HepG2 (cell line): ENCODE results near the gene SGSM1. TPM values are rescaled to one million over a fixed set of nuclear protein-coding genes. Genes with fewer than 3 reads are reported as not detected.

Experiments
- ATAC-seq: fragments of 200-7000 bp; cut with Tn5 transposase; 3 replicates; pipeline ENCODE4 v1.9.1; 2020; ENCODE audit warnings: mild to moderate bottlenecking, moderate library complexity
- BruUV-seq: library from RNA; stranded (reverse); fragments of 400-500 nt; replicated peaks from 2 replicates; lab custom pipeline; 2021; lab: Mats Ljungman, UMichigan
- CTCF ChIA-PET: fragments of 300-600 bp; formaldehyde crosslinking; extraction: SDS; loops from one replicate; lab custom pipeline; 2021; ENCODE audit warnings: low total read pairs, inconsistent platforms, low intra/inter-chr PET ratio; lab: Yijun Ruan, JAX
- POLR2A ChIA-PET: fragments of 350-600 bp; sonication (Branson Sonifier 250); formaldehyde crosslinking; loops from one replicate; lab custom pipeline; 2020; ENCODE audit warnings: antibody characterized with exemption, inconsistent platforms; lab: Yijun Ruan, JAX
- DNase-seq: peaks from one replicate; pipeline ENCODE4 v3.0.0-alpha.2; 2015; ENCODE audit warnings: low spot score
- FAIRE-seq: peaks from 3 replicates; lab custom pipeline; 2011; peaks lifted over from hg19 to GRCh38; lab: Jason Lieb, UNC
- H2AFZ ChIP-seq: one replicate; pipeline ENCODE4 v1.6.1; 2011; ENCODE audit warnings: low read length, inconsistent platforms
- H3K27ac ChIP-seq: fragments of 300-600 bp; 3 replicates; pipeline ENCODE4 v1.8.0; 2011; ENCODE audit warnings: mixed run types, mild to moderate bottlenecking, mixed read lengths, low read length, inconsistent platforms; ENCODE audit not compliant: insufficient read depth; ENCODE audit errors: extremely low read length
- H3K27me3 ChIP-seq, 2 experiments: fragments of 200-600 bp in 1 of 2; 2 replicates in 1 of 2; 3 replicates in 1 of 2; pipeline versions ENCODE4 v1.6.0 to v1.8.0; 2011; ENCODE audit warnings: low read length in 2 of 2, mild to moderate bottlenecking in 2 of 2, moderate library complexity in 2 of 2, inconsistent platforms in 1 of 2; ENCODE audit not compliant: insufficient read depth in 2 of 2, control insufficient read depth in 1 of 2
- H3K36me3 ChIP-seq, 2 experiments: fragments of 200-600 bp in 1 of 2; replicated peaks in 1 of 2; 2 replicates in 1 of 2; 3 replicates in 1 of 2; pipeline versions ENCODE4 v1.5.1 to v1.8.0; 2011; ENCODE audit warnings: low read length in 2 of 2, inconsistent platforms in 1 of 2; ENCODE audit not compliant: insufficient read depth in 2 of 2, control insufficient read depth in 1 of 2
- H3K4me1 ChIP-seq: 2 replicates; pipeline ENCODE4 v1.5.1; 2012; ENCODE audit warnings: low read length, inconsistent platforms; ENCODE audit not compliant: insufficient read depth
- H3K4me2 ChIP-seq: 2 replicates; pipeline ENCODE4 v1.6.0; 2011; ENCODE audit warnings: low read depth, low read length, inconsistent platforms
- H3K4me3 ChIP-seq, 3 experiments: fragments of 200-600 bp in 1 of 3; sonication (generic), shearing (Covaris generic) in 1 of 3; replicated peaks in 1 of 3; 2 replicates each; pipeline ENCODE4 v1.5.1; 2011 to 2016; ENCODE audit warnings: low read length in 3 of 3, inconsistent platforms in 2 of 3, low read depth in 2 of 3, mild to moderate bottlenecking in 2 of 3, control low read depth in 1 of 3, mixed read lengths in 1 of 3; ENCODE audit not compliant: insufficient read depth in 1 of 3
- H3K79me2 ChIP-seq: one replicate; pipeline ENCODE4 v1.6.1; 2011; ENCODE audit warnings: low read length, inconsistent platforms; ENCODE audit not compliant: insufficient read depth
- H3K9ac ChIP-seq: 2 replicates; pipeline ENCODE4 v1.6.0; 2011; ENCODE audit warnings: mild to moderate bottlenecking, low read depth, low read length, inconsistent platforms; ENCODE audit not compliant: insufficient read depth
- H3K9me3 ChIP-seq: 2 replicates; pipeline ENCODE4 v1.5.1; 2012; ENCODE audit warnings: mild to moderate bottlenecking, low read length
- H4K20me1 ChIP-seq: 2 replicates; pipeline ENCODE4 v1.6.0; 2011; ENCODE audit warnings: inconsistent platforms, mild to moderate bottlenecking, low read length, moderate library complexity; ENCODE audit not compliant: insufficient read depth
- ATM ChIP-seq: fragments of 450-650 bp; IDR thresholded peaks from 2 replicates; pipeline ENCODE4 v1.7.1; 2017; ENCODE audit warnings: mild to moderate bottlenecking, borderline replicate concordance
- GZF1 ChIP-seq: sonication (generic); formaldehyde crosslinking; IDR thresholded peaks from 2 replicates; pipeline ENCODE4 v1.5.1; 2020; ENCODE audit warnings: mild to moderate bottlenecking, missing genetic modification reagents
- MED13 ChIP-seq: sonication (generic); formaldehyde crosslinking; IDR thresholded peaks from 2 replicates; pipeline ENCODE4 v1.5.0; 2020; ENCODE audit warnings: missing genetic modification reagents
- MYPOP ChIP-seq: sonication (generic); formaldehyde crosslinking; IDR thresholded peaks from 2 replicates; pipeline ENCODE4 v1.8.1; 2023; ENCODE audit warnings: mild to moderate bottlenecking, moderate library complexity, missing genetic modification reagents
- NKX3-1 ChIP-seq: sonication (generic); formaldehyde crosslinking; IDR thresholded peaks from 2 replicates; pipeline ENCODE4 v1.5.0; 2020; ENCODE audit warnings: missing genetic modification reagents
- RAD51 ChIP-seq: fragments of 450-650 bp; IDR thresholded peaks from 2 replicates; pipeline ENCODE4 v1.6.1; 2016; ENCODE audit warnings: borderline replicate concordance
- ZBTB2 ChIP-seq: sonication (generic); formaldehyde crosslinking; IDR thresholded peaks from 2 replicates; pipeline ENCODE4 v1.8.0; 2022; ENCODE audit warnings: low read depth, missing genetic modification reagents
- ZBTB46 ChIP-seq: sonication (generic); formaldehyde crosslinking; IDR thresholded peaks from 2 replicates; pipeline ENCODE4 v1.4.0; 2020; ENCODE audit warnings: mild to moderate bottlenecking, missing genetic modification reagents, borderline replicate concordance
- ZFP36 ChIP-seq: fragments of 150-350 bp; IDR thresholded peaks from 2 replicates; pipeline ENCODE4 v1.6.1; 2018; ENCODE audit warnings: borderline replicate concordance, low read length, low read depth; ENCODE audit not compliant: partially characterized antibody
- ZNF329 ChIP-seq: sonication (generic); formaldehyde crosslinking; IDR thresholded peaks from 2 replicates; pipeline ENCODE4 v1.9.0; 2021; ENCODE audit warnings: low read depth, mild to moderate bottlenecking, missing genetic modification reagents
- WGBS: methylation state at CpG from one replicate; pipeline ENCODE4 v1.1.6; 2017; ENCODE audit warnings: low lambda C conversion rate; 5-methylcytosine and 5-hydroxymethylcytosine counted together
- in situ Hi-C: cut with HindIII; loops from 2 replicates; pipeline ENCODE4 v1.10.0; 2017; ENCODE audit warnings: low pct_unique_long_range_greater_than_20kb; ENCODE audit not compliant: extremely low pct_ligation_motif_present
- intact Hi-C: fragments of 100-400 bp; cut with micrococcal nuclease; formaldehyde crosslinking; loops from one replicate; pipeline ENCODE4 v1.10.0; 2022; ENCODE audit not compliant: unreplicated experiment
- polyA plus RNA-seq, 8 experiments: library from polyadenylated mRNA; depleted of rRNA in 3 of 8; stranded (reverse) in 7 of 8; unstranded in 1 of 8; fragments of >200 nt; fragmentation: Illumina TruSeq in 4 of 8; extraction: Trizol in 4 of 8; gene quantifications; 2 replicates each; pipeline versions ENCODE4 v1.2.1 to v1.2.3, GENCODE V29; 2011 to 2016; ENCODE audit warnings: low read depth in 4 of 8, missing spikeins in 1 of 8, mixed read lengths in 1 of 8; ENCODE audit not compliant: insufficient read depth in 1 of 8
- total RNA-seq, 5 experiments: library from RNA; depleted of rRNA; stranded (reverse); fragments of >200 nt; fragmentation: Illumina TruSeq; extraction: Trizol; gene quantifications; 2 replicates each; pipeline ENCODE4 v1.2.3, GENCODE V29; 2016; ENCODE audit warnings: low read depth in 1 of 5

SGSM1 gene
- total and polyA plus RNA-seq, 2 of the 13 experiments (the other 11 are each of a cell fraction or from before 2014, with no cell fraction given) = 0.07 TPM; not detected in 1

DNA sequence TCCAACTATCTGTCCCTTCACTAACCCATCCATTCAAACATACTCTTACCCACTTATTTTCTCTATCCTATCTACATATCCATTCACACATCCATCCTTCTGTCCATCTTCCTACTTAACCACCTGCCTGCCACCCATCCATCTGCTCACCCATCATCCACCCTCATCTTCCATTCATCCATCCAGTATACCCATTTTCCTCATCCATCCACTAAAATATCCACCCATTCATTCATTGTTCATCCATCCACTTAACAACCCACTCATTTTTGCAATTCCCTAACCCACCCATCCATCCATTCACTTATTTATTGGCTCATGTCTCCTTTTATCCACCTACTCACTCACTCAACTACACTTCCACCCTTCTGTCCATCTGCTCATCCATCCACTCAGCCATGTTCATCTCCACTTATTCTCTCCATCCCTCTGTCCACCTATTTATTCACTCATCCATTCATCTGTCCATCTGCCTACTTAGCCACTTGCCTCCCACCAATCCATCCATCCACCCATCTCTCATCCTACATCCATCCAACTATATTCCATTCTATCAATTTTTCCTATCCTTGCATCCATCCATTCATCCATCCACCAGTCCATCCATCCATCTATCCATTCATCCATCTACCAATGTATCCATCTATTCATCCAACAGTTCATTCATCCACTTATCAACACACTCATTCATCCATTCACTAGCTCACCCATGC lies 129.9 kb downstream of the SGSM1 start:
- no peaks in the 10 kb centered on the region for H4K20me1 ChIP-seq
- POLR2A ChIA-PET = no interaction called here
- intact Hi-C loops = no loop called here
- FAIRE-seq (no peak), ATAC-seq (no peak), DNase-seq (no peak)
- no TSS peak for BruUV-seq
- peaks cover 0 to 9% of the 10 kb centered on the region in 2 experiments; a peak in 1 of 5 replicates for H3K27me3 ChIP-seq
- no peak overlapping the region for H3K27ac ChIP-seq
- in situ Hi-C loops = loop anchor here (25.0 kb wide), 1 partner anchor 251 kb away; the partner anchor contains the start of gene CRYBB3
- H3K9me3 ChIP-seq = no peaks in the 10 kb centered on the region
- TF ChIP-seq RAD51 (peak; percentile 31; the same call in 1 of the 2 replicates), MYPOP (CRISPR knock-in tag) (no peak), ATM (peak; percentile 20; the same call in 1 of the 2 replicates)
- no peaks in the 10 kb centered on the region for H3K79me2 ChIP-seq
- H3K4me1 ChIP-seq = peaks cover 9% of the 10 kb centered on the region
- H2AFZ ChIP-seq = no peak overlapping the region
- no peak overlapping the region for H3K4me3 ChIP-seq
- H3K36me3 ChIP-seq = no peaks in the 10 kb centered on the region
- no peak overlapping the region for H3K9ac ChIP-seq
- CTCF ChIA-PET = interaction anchor here (1.6 kb wide), 1 partner anchor 122 kb away, joined by 9 read pairs; no protein-coding TSS in a partner anchor
- no peak overlapping the region for H3K4me2 ChIP-seq

DNA sequence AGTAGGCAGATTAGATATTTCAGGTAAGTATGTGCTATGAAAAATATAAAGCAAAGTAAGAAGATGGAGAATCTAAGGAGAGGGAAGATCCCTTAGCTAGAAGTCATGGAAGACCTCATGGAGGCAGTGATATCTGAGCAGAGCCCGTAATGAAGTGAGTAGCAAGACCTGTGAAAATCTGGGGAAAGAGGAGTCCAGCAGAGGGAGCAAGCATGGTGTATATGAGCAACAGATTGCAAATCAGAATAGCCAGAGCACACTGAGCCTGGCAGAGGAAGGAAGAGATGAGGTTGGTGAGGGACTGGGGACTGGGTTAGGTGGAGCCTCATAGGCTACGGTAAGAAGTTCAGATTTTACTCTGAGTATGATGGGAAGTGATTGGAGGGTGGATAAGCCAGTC lies 131.1 kb downstream of the SGSM1 start:
- WGBS = 5% methylated on average over 2 of the region's 2 CpGs
- Histone ChIP-seq H3K27ac (no peak overlapping the region), H3K27me3 (peaks cover 0 to 5% of the 10 kb centered on the region in 2 experiments; a peak in 1 of 5 replicates), H3K4me3 (no peak overlapping the region), H3K9ac (no peak overlapping the region), H3K4me1 (peaks cover 9% of the 10 kb centered on the region), H4K20me1 (no peaks in the 10 kb centered on the region), H3K79me2 (no peaks in the 10 kb centered on the region), H3K4me2 (no peak overlapping the region), H3K36me3 (no peaks in the 10 kb centered on the region), H2AFZ (no peak overlapping the region), H3K9me3 (no peaks in the 10 kb centered on the region)
- CTCF ChIA-PET = interaction anchor here (1.2 to 1.6 kb wide), 3 partner anchors 92 to 120 kb away, joined by 3 to 12 read pairs (median 9); no protein-coding TSS in a partner anchor
- in situ Hi-C loops = loop anchor here (25.0 kb wide), 1 partner anchor 250 kb away; the partner anchor contains the start of gene CRYBB3
- BruUV-seq = no TSS peak
- peak; percentile 24 for DNase-seq
- POLR2A ChIA-PET = no interaction called here
- ATAC-seq = peak; percentile 82
- intact Hi-C loops = no loop called here
- no peak for FAIRE-seq
- TF ChIP-seq ZBTB2 (CRISPR knock-in tag) (no peak), ZFP36 (peak; percentile 33), GZF1 (CRISPR knock-in tag) (peak; percentile 75; the same call in 1 of the 2 replicates), ZNF329 (CRISPR knock-in tag) (0 out of 2 replicates have a peak, but pooled peaks have one; percentile 38), NKX3-1 (no peak), ZBTB46 (CRISPR knock-in tag) (no peak), MED13 (CRISPR knock-in tag) (no peak)
